A549 treated with AZD9567 at 1 μM for 4 hours (cell line): ENCODE measurements around the gene APEX1. TPM values are rescaled to one million over a fixed set of nuclear protein-coding genes. Genes with fewer than 3 reads are reported as not detected.

Experiments
- total RNA-seq: library from RNA; stranded (reverse); fragments of 200-300 nt; extraction: Qiagen RNA extraction; gene quantifications from 5 replicates; pipeline ENCODE4 v1.2.3, GENCODE V29; 2022; ENCODE audit not compliant: insufficient read depth

Gene APEX1
- total RNA-seq: 257 to 270 TPM (median 258 TPM) in 5 replicates

GRCh38 chr14:20454516-20455354, at the start of gene APEX1, which contains the start of gene OSGEP:
Gene APEX1, plus strand, starts transcription at chr14:20455226. Its CDS starts 420 bp downstream, at chr14:20455646.
Gene OSGEP, minus strand, starts transcription at chr14:20454812. Its CDS starts 129 bp downstream, at chr14:20454683.

DNA sequence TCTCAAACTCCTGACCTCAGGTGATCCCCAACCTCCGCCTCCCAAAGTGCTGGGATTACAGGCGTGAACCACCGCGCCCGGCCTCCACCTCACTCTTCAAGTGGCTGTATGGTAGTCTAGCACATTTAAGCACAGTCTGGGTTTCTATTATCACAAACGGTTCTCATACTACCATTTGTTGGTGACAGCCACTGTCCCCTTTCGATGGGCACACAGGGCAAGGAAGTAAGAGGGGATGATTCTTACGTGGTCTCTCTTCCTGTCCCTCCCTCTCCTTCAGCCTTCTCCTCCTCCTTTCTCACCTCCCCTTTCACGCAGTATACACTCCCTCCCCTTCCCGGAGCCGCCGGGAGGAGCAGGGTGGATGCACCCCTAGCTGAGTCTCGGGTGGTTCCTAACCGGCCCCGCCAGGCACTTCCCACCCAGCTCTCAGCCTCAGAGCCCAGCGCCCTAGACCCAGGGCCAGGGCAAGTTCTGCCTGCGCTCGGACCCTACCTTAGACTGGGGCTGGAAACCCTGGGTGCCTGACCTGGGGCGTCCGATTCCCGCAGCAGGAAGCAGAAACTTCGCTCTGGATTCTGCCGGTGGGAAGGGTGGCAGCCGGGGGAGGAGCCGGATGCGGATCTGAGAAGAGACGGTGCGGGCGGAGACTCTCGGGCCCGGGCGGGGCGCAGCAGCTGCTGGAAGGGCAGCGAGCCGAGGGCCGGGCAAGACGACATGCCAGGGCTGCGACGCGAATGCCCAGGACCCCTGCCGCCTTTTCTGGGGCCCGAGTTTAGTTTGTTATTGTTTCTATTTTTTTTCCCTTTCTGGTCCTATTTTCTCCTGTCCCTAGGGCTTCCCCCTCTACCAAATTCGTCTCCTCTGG, 41.9 kb upstream of the APEX1 start, which contains the start of gene TEP1:
Gene TEP1, minus strand, starts transcription at position 626 of the 868 bp plus-strand sequence. CDS start 5,062 bp downstream, outside the sequence.

GRCh38 chr14:20435582-20436362, 19.3 kb upstream of the APEX1 start, which contains the start of gene KLHL33:
Gene KLHL33, minus strand, starts transcription at chr14:20436166. Its CDS starts 355 bp downstream, at chr14:20435811.

DNA sequence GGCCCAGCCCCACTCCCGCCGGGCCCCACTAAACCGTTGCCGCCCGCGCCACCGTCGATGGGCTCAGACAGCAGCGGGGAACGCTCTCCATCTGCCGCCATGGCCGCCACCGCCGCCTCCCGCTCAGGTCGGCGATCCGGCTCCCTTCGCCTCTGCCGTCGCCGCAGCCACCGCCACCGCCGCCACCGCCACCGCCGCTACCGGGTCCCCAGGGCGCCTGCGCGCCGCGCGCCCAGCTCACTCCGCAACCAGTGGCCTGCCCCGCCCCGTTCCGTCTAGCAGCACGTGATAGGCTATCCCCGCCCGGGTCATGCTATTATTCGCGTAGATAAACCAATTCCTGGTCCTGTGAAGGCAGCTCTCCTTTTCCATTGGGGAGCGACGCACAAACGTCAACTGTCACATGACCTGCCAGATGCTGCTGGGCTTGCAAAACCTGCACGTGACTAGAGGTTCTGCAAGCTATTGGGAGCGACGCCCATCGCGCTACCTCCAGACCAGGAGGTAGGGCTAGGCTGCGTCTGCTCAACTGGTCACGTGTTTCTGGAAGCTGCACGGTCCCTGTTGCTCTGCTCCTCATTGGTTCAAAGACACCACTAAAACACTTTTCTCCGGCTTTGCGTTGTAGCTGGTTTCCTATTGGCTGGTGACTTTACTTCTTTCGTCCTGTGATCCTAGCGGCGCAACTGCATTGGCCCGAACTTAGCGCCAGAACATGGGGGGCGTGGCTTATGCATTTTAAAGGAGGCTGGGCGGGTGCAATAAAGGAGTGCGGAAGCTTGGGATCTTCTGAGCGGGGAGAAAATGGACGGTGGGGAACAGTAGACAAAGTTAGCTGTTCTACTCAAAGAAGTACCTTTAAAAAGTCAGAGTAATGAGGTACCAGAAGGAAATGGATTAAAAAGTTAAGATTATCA, 6.5 kb downstream of the APEX1 start, which contains the start of gene PIP4P1:
Gene PIP4P1, minus strand, starts transcription at position 210 of the 917 bp plus-strand sequence. Its CDS starts 109 bp downstream, at position 101.

GRCh38 chr14:20469242-20469889, 14.3 kb downstream of the APEX1 start, which contains the start of gene PNP:
Gene PNP, plus strand, starts transcription at chr14:20469406. Its CDS starts 119 bp downstream, at chr14:20469525.

Other genes with a start within 250 kb of the APEX1 start
- gene OR11H6, start 231.5 kb upstream of the APEX1 start, total RNA-seq: not detected in 5 replicates
- gene OR11H7, start 226.2 kb upstream of the APEX1 start, total RNA-seq: not detected in 5 replicates
- gene OR11H4, start 215.9 kb upstream of the APEX1 start, total RNA-seq: not detected in 5 replicates
- 14.7 to 19.0 TPM (median 17.6 TPM) in 5 replicates for gene TTC5, start 149.3 kb upstream of the APEX1 start, total RNA-seq
- 38.0 to 53.1 TPM (median 41.0 TPM) in 5 replicates for gene CCNB1IP1, start 121.9 kb upstream of the APEX1 start, total RNA-seq
- 15.1 to 20.1 TPM (median 18.4 TPM) in 5 replicates for gene PARP2, start 111.6 kb upstream of the APEX1 start, total RNA-seq
- 11.3 to 19.3 TPM (median 12.7 TPM) in 5 replicates for gene TEP1, start 41.7 kb upstream of the APEX1 start, total RNA-seq
- 0.02 TPM in 2 of 5 replicates, not detected in the others for gene KLHL33, start 19.1 kb upstream of the APEX1 start, total RNA-seq
- 24.3 to 28.5 TPM (median 26.1 TPM) in 5 replicates for gene OSGEP, start 414 bp upstream of the APEX1 start, total RNA-seq
- 31.9 to 36.5 TPM (median 36.1 TPM) in 5 replicates for gene PIP4P1, start 6.2 kb downstream of the APEX1 start, total RNA-seq
- gene PNP, start 14.2 kb downstream of the APEX1 start, total RNA-seq: 148 to 170 TPM (median 154 TPM) in 5 replicates
- 0.20 to 0.41 TPM (median 0.34 TPM) in 4 of 5 replicates, not detected in the other for gene RNASE10, start 50.3 kb downstream of the APEX1 start, total RNA-seq
- not detected in 5 replicates for gene RNASE9, start 105.8 kb downstream of the APEX1 start, total RNA-seq
- not detected in 5 replicates for gene RNASE11, start 132.8 kb downstream of the APEX1 start, total RNA-seq
- not detected in 5 replicates for gene RNASE12, start 136.2 kb downstream of the APEX1 start, total RNA-seq
- gene OR6S1, start 186.5 kb downstream of the APEX1 start, total RNA-seq: not detected in 5 replicates
- 7.2 to 9.3 TPM (median 7.5 TPM) in 5 replicates for gene RNASE4, start 229.3 kb downstream of the APEX1 start, total RNA-seq
- 7.4 to 10.8 TPM (median 9.1 TPM) in 5 replicates for gene ANG, start 233.5 kb downstream of the APEX1 start, total RNA-seq